Duodenal mucosa (tissue), 2 donors: Measurements from ENCODE around the gene DNAL1.

Experiments
- H3K27ac ChIP-seq: one replicate; pipeline ENCODE4 v1.7.0; 2013; ENCODE audit warnings: low read depth, low read length
- H3K27me3 ChIP-seq, 2 donors: one replicate each; pipeline ENCODE4 v1.7.0; 2013; ENCODE audit warnings: low read length in 2 of 2, control low read depth in 1 of 2; ENCODE audit not compliant: insufficient read depth in 2 of 2, control insufficient read depth in 1 of 2
- H3K36me3 ChIP-seq, 2 donors: one replicate each; pipeline ENCODE4 v1.7.0; 2013; ENCODE audit warnings: low read length in 2 of 2, control low read depth in 1 of 2; ENCODE audit not compliant: insufficient read depth in 2 of 2, control insufficient read depth in 1 of 2
- H3K4me1 ChIP-seq, 2 donors: one replicate each; pipeline ENCODE4 v1.7.0; 2013; ENCODE audit warnings: low read length in 2 of 2, control low read depth in 1 of 2; ENCODE audit not compliant: insufficient read depth in 2 of 2, control insufficient read depth in 1 of 2
- H3K4me3 ChIP-seq, 2 donors: one replicate each; pipeline ENCODE4 v1.7.0; 2013; ENCODE audit warnings: low read length in 2 of 2, low read depth in 1 of 2
- H3K9ac ChIP-seq, 2 donors: one replicate each; pipeline ENCODE4 v1.7.0; 2013; ENCODE audit warnings: low read length in 2 of 2, low read depth in 1 of 2
- H3K9me3 ChIP-seq, 2 donors: one replicate each; pipeline ENCODE4 v1.7.0; 2013; ENCODE audit warnings: low read length in 2 of 2, control low read depth in 1 of 2; ENCODE audit not compliant: control insufficient read depth in 1 of 2

The DNAL1 gene

GRCh38 chr14:73665130-73665529, 20.3 kb downstream of the DNAL1 start:
- H3K27me3 ChIP-seq: no peaks in the 10 kb centered on the region
- H3K4me3 ChIP-seq: no peak overlapping the region
- no peaks in the 10 kb centered on the region for H3K9me3 ChIP-seq
- H3K27ac ChIP-seq: no peak overlapping the region
- H3K36me3 ChIP-seq: no peaks in the 10 kb centered on the region
- H3K9ac ChIP-seq: no peak overlapping the region
- no peaks in the 10 kb centered on the region for H3K4me1 ChIP-seq

GRCh38 chr14:73666583-73666982, 21.8 kb downstream of the DNAL1 start:
- H3K27ac ChIP-seq: no peak overlapping the region
- H3K9me3 ChIP-seq: no peaks in the 10 kb centered on the region
- H3K4me3 ChIP-seq: no peak overlapping the region
- H3K27me3 ChIP-seq: no peaks in the 10 kb centered on the region
- no peaks in the 10 kb centered on the region for H3K36me3 ChIP-seq
- H3K9ac ChIP-seq: no peak overlapping the region
- no peaks in the 10 kb centered on the region for H3K4me1 ChIP-seq

- no peaks in the 10 kb centered on the region for H3K36me3 ChIP-seq
- no peak overlapping the region for H3K4me3 ChIP-seq
Measured at GRCh38 chr14:73667854-73668253, 23.1 kb downstream of the DNAL1 start.

GRCh38 chr14:73674986-73675385, 30.2 kb downstream of the DNAL1 start:
- H3K9ac ChIP-seq: no peak overlapping the region
- H3K27ac ChIP-seq: no peak overlapping the region
- H3K9me3 ChIP-seq: no peaks in the 10 kb centered on the region
- no peaks in the 10 kb centered on the region for H3K4me1 ChIP-seq
- no peak overlapping the region for H3K4me3 ChIP-seq
- H3K27me3 ChIP-seq: no peaks in the 10 kb centered on the region
- no peaks in the 10 kb centered on the region for H3K36me3 ChIP-seq

More at GRCh38 chr14:73667854-73668253, 23.1 kb downstream of the DNAL1 start:
- Histone ChIP-seq H3K27me3 (no peaks in the 10 kb centered on the region), H3K27ac (no peak overlapping the region), H3K4me1 (no peaks in the 10 kb centered on the region), H3K9ac (no peak overlapping the region), H3K9me3 (no peaks in the 10 kb centered on the region)

- Histone ChIP-seq H3K9me3 (no peaks in the 10 kb centered on the region), H3K4me3 (no peak overlapping the region), H3K27ac (no peak overlapping the region), H3K36me3 (no peaks in the 10 kb centered on the region), H3K9ac (no peak overlapping the region), H3K27me3 (no peaks in the 10 kb centered on the region), H3K4me1 (no peaks in the 10 kb centered on the region)
Measured at GRCh38 chr14:73678698-73679097, 33.9 kb downstream of the DNAL1 start.

GRCh38 chr14:73680821-73681220, 36.0 kb downstream of the DNAL1 start:
- Histone ChIP-seq H3K36me3 (no peaks in the 10 kb centered on the region), H3K27me3 (no peaks in the 10 kb centered on the region), H3K9ac (no peak overlapping the region), H3K9me3 (no peaks in the 10 kb centered on the region), H3K4me3 (no peak overlapping the region), H3K4me1 (no peaks in the 10 kb centered on the region), H3K27ac (no peak overlapping the region)

GRCh38 chr14:73684627-73685026, 39.8 kb downstream of the DNAL1 start:
- Histone ChIP-seq H3K9me3 (no peaks in the 10 kb centered on the region), H3K4me1 (no peaks in the 10 kb centered on the region), H3K4me3 (no peak overlapping the region), H3K36me3 (no peaks in the 10 kb centered on the region), H3K9ac (no peak overlapping the region), H3K27me3 (no peaks in the 10 kb centered on the region), H3K27ac (no peak overlapping the region)

GRCh38 chr14:73685328-73685727, 40.5 kb downstream of the DNAL1 start:
- no peaks in the 10 kb centered on the region for H3K4me1 ChIP-seq
- H3K9ac ChIP-seq: no peak overlapping the region
- H3K9me3 ChIP-seq: no peaks in the 10 kb centered on the region
- H3K4me3 ChIP-seq: no peak overlapping the region
- no peaks in the 10 kb centered on the region for H3K36me3 ChIP-seq
- H3K27me3 ChIP-seq: no peaks in the 10 kb centered on the region
- H3K27ac ChIP-seq: no peak overlapping the region

GRCh38 chr14:73686901-73687300, 42.1 kb downstream of the DNAL1 start:
- H3K4me1 ChIP-seq: no peaks in the 10 kb centered on the region
- no peak overlapping the region for H3K4me3 ChIP-seq
- H3K27ac ChIP-seq: no peak overlapping the region
- H3K9ac ChIP-seq: no peak overlapping the region
- H3K36me3 ChIP-seq: no peaks in the 10 kb centered on the region
- no peaks in the 10 kb centered on the region for H3K27me3 ChIP-seq
- no peaks in the 10 kb centered on the region for H3K9me3 ChIP-seq

GRCh38 chr14:73694083-73694482, 49.3 kb downstream of the DNAL1 start:
- H3K27me3 ChIP-seq: no peaks in the 10 kb centered on the region
- peaks cover 2 to 3% of the 10 kb centered on the region in 2 donors for H3K36me3 ChIP-seq
- H3K4me3 ChIP-seq: no peak overlapping the region
- H3K4me1 ChIP-seq: no peaks in the 10 kb centered on the region
- no peaks in the 10 kb centered on the region for H3K9me3 ChIP-seq
- no peak overlapping the region for H3K9ac ChIP-seq
- no peak overlapping the region for H3K27ac ChIP-seq

- no peaks in the 10 kb centered on the region for H3K9me3 ChIP-seq
- no peak overlapping the region for H3K27ac ChIP-seq
- H3K27me3 ChIP-seq: no peaks in the 10 kb centered on the region
- no peaks in the 10 kb centered on the region for H3K4me1 ChIP-seq
- H3K36me3 ChIP-seq: peaks cover 2 to 3% of the 10 kb centered on the region in 2 donors
- H3K9ac ChIP-seq: no peak overlapping the region
- H3K4me3 ChIP-seq: no peak overlapping the region
Measured at GRCh38 chr14:73695082-73695481, 50.3 kb downstream of the DNAL1 start.
